IMR-90 (cell line): ENCODE measurements around the gene RMDN2. TPM values are rescaled to one million over a fixed set of nuclear protein-coding genes. Genes with fewer than 3 reads are reported as not detected.
A peak's percentile ranks its signal among the peaks of the same experiment; 100 is the strongest.

Experiments used
- ATAC-seq: fragments of 200-7000 bp; cut with Tn5 transposase; 2 replicates; pipeline ENCODE4 v1.9.1; 2020; ENCODE audit warnings: low read depth, mild to moderate bottlenecking, moderate library complexity
- BruUV-seq: library from RNA; stranded (reverse); fragments of 400-500 nt; replicated peaks from 2 replicates; lab custom pipeline; 2021; lab: Mats Ljungman, UMichigan
- CTCF ChIA-PET: fragments of 300-600 bp; formaldehyde crosslinking; extraction: SDS; loops from one replicate; lab custom pipeline; 2021; ENCODE audit warnings: antibody characterized with exemption; lab: Yijun Ruan, JAX
- POLR2A ChIA-PET: fragments of 300-600 bp; sonication (Branson Sonifier 250); formaldehyde crosslinking; loops from one replicate; lab custom pipeline; 2022; ENCODE audit warnings: antibody characterized with exemption; ENCODE audit not compliant: unreplicated experiment; lab: Charles Lee
- DNase-seq: peaks from one replicate; pipeline ENCODE4 v3.0.0; 2013
- H2AFZ ChIP-seq: replicated peaks from 2 replicates; pipeline ENCODE3; 2013; ENCODE audit warnings: low read length, mild to moderate bottlenecking; ENCODE audit not compliant: poor library complexity
- H2AK5ac ChIP-seq: 2 replicates; pipeline ENCODE4 v1.6.1; 2013; ENCODE audit warnings: low read depth, low read length, inconsistent platforms
- H2AK9ac ChIP-seq: replicated peaks from 2 replicates; pipeline ENCODE3; 2013; ENCODE audit warnings: mild to moderate bottlenecking, low read depth, low read length, moderate library complexity; ENCODE audit not compliant: poor library complexity
- H2BK120ac ChIP-seq: 2 replicates; pipeline ENCODE4 v1.6.1; 2013; ENCODE audit warnings: low read depth, low read length, inconsistent platforms
- H2BK15ac ChIP-seq: 3 replicates; pipeline ENCODE4 v1.6.1; 2013; ENCODE audit warnings: low read depth, low read length, inconsistent platforms
- H2BK20ac ChIP-seq: 2 replicates; pipeline ENCODE4 v1.6.1; 2013; ENCODE audit warnings: low read depth, mild to moderate bottlenecking, inconsistent platforms, low read length, moderate library complexity
- H2BK5ac ChIP-seq: 2 replicates; pipeline ENCODE4 v1.6.1; 2013; ENCODE audit warnings: mild to moderate bottlenecking, low read depth, low read length, inconsistent platforms; ENCODE audit not compliant: poor library complexity, severe bottlenecking
- H3K14ac ChIP-seq: replicated peaks from 2 replicates; pipeline ENCODE4 v1.6.1; 2013; ENCODE audit warnings: low read depth, low read length, inconsistent platforms
- H3K18ac ChIP-seq: 2 replicates; pipeline ENCODE4 v1.6.1; 2013; ENCODE audit warnings: low read depth, low read length, control low read depth
- H3K23ac ChIP-seq: 2 replicates; pipeline ENCODE4 v1.6.1; 2013; ENCODE audit warnings: low read depth, low read length, inconsistent platforms
- H3K27ac ChIP-seq: 2 replicates; pipeline ENCODE4 v1.5.1; 2013; ENCODE audit warnings: mild to moderate bottlenecking, control low read depth, low read length; ENCODE audit not compliant: insufficient read depth
- H3K27me3 ChIP-seq: 2 replicates; pipeline ENCODE4 v1.6.1; 2013; ENCODE audit warnings: low read length; ENCODE audit not compliant: control insufficient read depth, insufficient read depth
- H3K36me3 ChIP-seq: 2 replicates; pipeline ENCODE4 v1.6.1; 2013; ENCODE audit warnings: low read length, mixed read lengths; ENCODE audit not compliant: control insufficient read depth, insufficient read depth
- H3K4ac ChIP-seq: 2 replicates; pipeline ENCODE4 v1.6.1; 2013; ENCODE audit warnings: low read depth, low read length, inconsistent platforms
- H3K4me1 ChIP-seq: 2 replicates; pipeline ENCODE4 v1.6.1; 2013; ENCODE audit warnings: low read length, mixed read lengths; ENCODE audit not compliant: control insufficient read depth, insufficient read depth
- H3K4me2 ChIP-seq: 2 replicates; pipeline ENCODE4 v1.6.1; 2013; ENCODE audit warnings: low read depth, mild to moderate bottlenecking, control low read depth, low read length, moderate library complexity
- H3K4me3 ChIP-seq: 2 replicates; pipeline ENCODE4 v1.5.1; 2013; ENCODE audit warnings: low read depth, mild to moderate bottlenecking, control low read depth, low read length, moderate library complexity; ENCODE audit not compliant: insufficient read depth
- H3K56ac ChIP-seq: 2 replicates; pipeline ENCODE4 v1.6.1; 2013; ENCODE audit warnings: low read length, inconsistent platforms; ENCODE audit not compliant: insufficient read depth; ENCODE audit errors: extremely low read depth
- H3K79me1 ChIP-seq, 2 experiments: 2 replicates each; pipeline ENCODE4 v1.6.1; 2013; ENCODE audit warnings: low read length in 2 of 2, inconsistent platforms in 1 of 2, low read depth in 1 of 2
- H3K9ac ChIP-seq: 2 replicates; pipeline ENCODE4 v1.6.1; 2013; ENCODE audit warnings: low read depth, low read length, control low read depth
- H3K9me1 ChIP-seq: 2 replicates; pipeline ENCODE4 v1.6.1; 2013; ENCODE audit warnings: low read length, inconsistent platforms; ENCODE audit not compliant: insufficient read depth
- H3K9me3 ChIP-seq: 2 replicates; pipeline ENCODE4 v1.6.1; 2013; ENCODE audit warnings: low read length; ENCODE audit not compliant: control insufficient read depth, insufficient read depth
- H4K20me1 ChIP-seq: 2 replicates; pipeline ENCODE4 v1.6.1; 2013; ENCODE audit warnings: low read length, inconsistent platforms; ENCODE audit not compliant: insufficient read depth
- H4K5ac ChIP-seq: 2 replicates; pipeline ENCODE4 v1.6.1; 2013; ENCODE audit warnings: mild to moderate bottlenecking, low read depth, low read length, control low read depth
- H4K8ac ChIP-seq, 2 experiments: 2 replicates each; pipeline ENCODE4 v1.6.1; 2013; ENCODE audit warnings: low read depth in 2 of 2, low read length in 2 of 2, control low read depth in 1 of 2, inconsistent platforms in 1 of 2
- H4K91ac ChIP-seq: 2 replicates; pipeline ENCODE4 v1.6.1; 2013; ENCODE audit warnings: low read depth, low read length, inconsistent platforms; ENCODE audit not compliant: insufficient read depth
- CTCF ChIP-seq: conservative IDR thresholded peaks from 2 replicates; pipeline ENCODE4 v1.5.1; 2012; ENCODE audit warnings: mild to moderate bottlenecking, low read depth, low read length, improper control_type of control experiment
- ELK1 ChIP-seq: fragments of 150-350 bp; IDR thresholded peaks from 2 replicates; pipeline ENCODE4 v1.6.1; 2016; ENCODE audit warnings: low read depth, mild to moderate bottlenecking, low read length, moderate library complexity, borderline replicate concordance
- MXI1 ChIP-seq: IDR thresholded peaks from 2 replicates; pipeline ENCODE4 v1.6.1; 2012; ENCODE audit warnings: low read depth, mild to moderate bottlenecking, low read length, moderate library complexity, borderline replicate concordance
- RAD21 ChIP-seq: IDR thresholded peaks from 2 replicates; pipeline ENCODE4 v1.6.1; 2012; ENCODE audit warnings: low read length, improper control_type of control experiment
- SMC3 ChIP-seq: fragments of 150-350 bp; IDR thresholded peaks from 2 replicates; pipeline ENCODE4 v1.6.1; 2016; ENCODE audit warnings: low read depth, mild to moderate bottlenecking, antibody characterized with exemption, low read length, moderate library complexity
- WGBS, 2 experiments: methylation state at CpG; one replicate each; pipeline versions ENCODE4 v1.1.5 to v1.1.7; 2013; ENCODE audit warnings: missing lambda C conversion rate in 2 of 2; ENCODE audit not compliant: insufficient read length in 1 of 2; ENCODE audit errors: extremely low coverage in 2 of 2; 5-methylcytosine and 5-hydroxymethylcytosine counted together
- dilution Hi-C: fragments of 300-500 bp; cut with HindIII; formaldehyde crosslinking; loops from one replicate; pipeline ENCODE4 v1.14.3; 2018; ENCODE audit warnings: low sequenced_read_pairs; ENCODE audit not compliant: unreplicated experiment
- in situ Hi-C: fragments of 300-500 bp; cut with MboI; formaldehyde crosslinking; loops from 3 replicates; pipeline ENCODE4 v1.14.3; 2019; ENCODE audit warnings: low sequenced_read_pairs, inconsistent platforms, mixed read lengths
- intact Hi-C: fragments of 100-400 bp; cut with micrococcal nuclease; formaldehyde crosslinking; loops from 2 replicates; pipeline ENCODE4 v1.10.0; 2022
- polyA plus RNA-seq, 3 experiments: library from polyadenylated mRNA; depleted of rRNA; stranded (reverse); fragments of >200 nt; gene quantifications; 2 replicates each; pipeline ENCODE4 v1.2.3, GENCODE V29; 2012; ENCODE audit warnings: low replicate concordance in 1 of 3
- total RNA-seq: library from RNA; depleted of rRNA; stranded (reverse); fragments of >200 nt; gene quantifications from 2 replicates; pipeline ENCODE4 v1.2.3, GENCODE V29; 2012

RMDN2 gene
- total and polyA plus RNA-seq, 2 of the 4 experiments (the other 2 are of a cell fraction), result 2.3 to 3.0 TPM

- in situ Hi-C loops, result loop anchor here (5.0 kb wide), 1 partner anchor 274 kb away; no protein-coding TSS in a partner anchor
- H4K20me1 ChIP-seq, result no peaks in the 10 kb centered on the region
- ATAC-seq (no peak), DNase-seq (peak; percentile 25)
- H2BK5ac ChIP-seq, result no peak overlapping the region
- no peak overlapping the region for H3K56ac ChIP-seq
- H3K4me2 ChIP-seq, result no peak overlapping the region
- no peaks in the 10 kb centered on the region for H3K36me3 ChIP-seq
- TF ChIP-seq SMC3, result peak; percentile 18; the same call in 1 of the 2 replicates
- no peak for TF ChIP-seq MXI1
- TF ChIP-seq RAD21, result peak; percentile 21; the same call in 1 of the 2 replicates
- 0 out of 2 replicates have a peak, but pooled peaks have one; percentile 18 for TF ChIP-seq CTCF
- TF ChIP-seq ELK1, result no peak
- H4K91ac ChIP-seq, result no peak overlapping the region
- no peak overlapping the region for H4K8ac ChIP-seq
- no peaks in the 10 kb centered on the region for H3K79me1 ChIP-seq
- no peak overlapping the region for H2BK120ac ChIP-seq
- intact Hi-C loops, result no loop called here
- dilution Hi-C loops, result no loop called here
- no peak overlapping the region for H3K4me3 ChIP-seq
- no peak overlapping the region for H3K23ac ChIP-seq
- no peak overlapping the region for H3K27ac ChIP-seq
- no peaks in the 10 kb centered on the region for H3K4me1 ChIP-seq
- H3K4ac ChIP-seq, result no peak overlapping the region
- H2AK5ac ChIP-seq, result no peak overlapping the region
- no peak overlapping the region for H2AK9ac ChIP-seq
- no TSS peak for BruUV-seq
- H3K18ac ChIP-seq, result no peak overlapping the region
- ChIA-PET CTCF (interaction anchor here (0.6 to 1.7 kb wide), 3 partner anchors 11 to 281 kb away, joined by 4 to 5 read pairs (median 5); no protein-coding TSS in a partner anchor), POLR2A (no interaction called here)
- no peak overlapping the region for H3K14ac ChIP-seq
- no peaks in the 10 kb centered on the region for H3K9me3 ChIP-seq
- no peak overlapping the region for H3K9ac ChIP-seq
- no peak overlapping the region for H2BK15ac ChIP-seq
- no peak overlapping the region for H2AFZ ChIP-seq
- no peak overlapping the region for H2BK20ac ChIP-seq
- H3K27me3 ChIP-seq, result no peaks in the 10 kb centered on the region
- H4K5ac ChIP-seq, result no peak overlapping the region
- WGBS, 2 experiments, result no CpG with 5 or more reads among the region's 3 CpGs
- no peaks in the 10 kb centered on the region for H3K9me1 ChIP-seq
These were observed 68.1 kb downstream of the RMDN2 start for GRCh38 chr2:37993143-37993542.
